DOHH2 (cell line): ENCODE measurements around the gene ZNF536.

Experiments used
- EZH2phosphoT487 ChIP-seq: fragments of 200-600 bp; sonication (generic); IDR thresholded peaks from 2 replicates; pipeline ENCODE4 v1.6.1; 2017; ENCODE audit warnings: borderline replicate concordance, mild to moderate bottlenecking, antibody characterized with exemption, low read length, moderate library complexity, mixed read lengths
- TF ChIP-seq, protein P1 (sequence below): fragments of 200-600 bp; sonication (generic); IDR thresholded peaks from one replicate; pipeline ENCODE4 v1.5.1; 2014; ENCODE audit warnings: antibody characterized with exemption, mild to moderate bottlenecking, low read depth, low read length; ENCODE audit not compliant: poor library complexity, severe bottlenecking

DNA sequence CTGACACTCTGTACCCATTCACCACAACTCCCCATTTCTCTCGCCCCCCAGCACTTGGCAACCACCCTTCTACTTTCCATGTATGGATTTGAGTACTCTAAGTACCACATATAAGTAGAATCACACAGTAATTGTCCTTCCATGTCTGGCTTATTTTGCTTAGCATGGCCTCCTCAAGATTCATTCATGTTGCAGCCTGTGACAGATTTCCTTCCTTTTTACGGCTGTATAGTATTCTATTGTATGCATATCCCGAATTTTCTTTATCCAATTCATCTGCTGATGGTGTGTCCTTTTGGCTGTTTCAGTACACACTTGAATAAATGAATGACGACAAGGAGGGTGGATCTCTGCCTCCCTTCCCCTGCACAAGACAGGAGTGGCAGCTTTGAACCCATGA lies 95.1 kb downstream of the ZNF536 start:
- TF ChIP-seq, protein P1, sequence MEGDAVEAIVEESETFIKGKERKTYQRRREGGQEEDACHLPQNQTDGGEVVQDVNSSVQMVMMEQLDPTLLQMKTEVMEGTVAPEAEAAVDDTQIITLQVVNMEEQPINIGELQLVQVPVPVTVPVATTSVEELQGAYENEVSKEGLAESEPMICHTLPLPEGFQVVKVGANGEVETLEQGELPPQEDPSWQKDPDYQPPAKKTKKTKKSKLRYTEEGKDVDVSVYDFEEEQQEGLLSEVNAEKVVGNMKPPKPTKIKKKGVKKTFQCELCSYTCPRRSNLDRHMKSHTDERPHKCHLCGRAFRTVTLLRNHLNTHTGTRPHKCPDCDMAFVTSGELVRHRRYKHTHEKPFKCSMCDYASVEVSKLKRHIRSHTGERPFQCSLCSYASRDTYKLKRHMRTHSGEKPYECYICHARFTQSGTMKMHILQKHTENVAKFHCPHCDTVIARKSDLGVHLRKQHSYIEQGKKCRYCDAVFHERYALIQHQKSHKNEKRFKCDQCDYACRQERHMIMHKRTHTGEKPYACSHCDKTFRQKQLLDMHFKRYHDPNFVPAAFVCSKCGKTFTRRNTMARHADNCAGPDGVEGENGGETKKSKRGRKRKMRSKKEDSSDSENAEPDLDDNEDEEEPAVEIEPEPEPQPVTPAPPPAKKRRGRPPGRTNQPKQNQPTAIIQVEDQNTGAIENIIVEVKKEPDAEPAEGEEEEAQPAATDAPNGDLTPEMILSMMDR: no peak
- TF ChIP-seq EZH2phosphoT487: no peak
